Measurements from ENCODE around the gene NYAP1.

DNA sequence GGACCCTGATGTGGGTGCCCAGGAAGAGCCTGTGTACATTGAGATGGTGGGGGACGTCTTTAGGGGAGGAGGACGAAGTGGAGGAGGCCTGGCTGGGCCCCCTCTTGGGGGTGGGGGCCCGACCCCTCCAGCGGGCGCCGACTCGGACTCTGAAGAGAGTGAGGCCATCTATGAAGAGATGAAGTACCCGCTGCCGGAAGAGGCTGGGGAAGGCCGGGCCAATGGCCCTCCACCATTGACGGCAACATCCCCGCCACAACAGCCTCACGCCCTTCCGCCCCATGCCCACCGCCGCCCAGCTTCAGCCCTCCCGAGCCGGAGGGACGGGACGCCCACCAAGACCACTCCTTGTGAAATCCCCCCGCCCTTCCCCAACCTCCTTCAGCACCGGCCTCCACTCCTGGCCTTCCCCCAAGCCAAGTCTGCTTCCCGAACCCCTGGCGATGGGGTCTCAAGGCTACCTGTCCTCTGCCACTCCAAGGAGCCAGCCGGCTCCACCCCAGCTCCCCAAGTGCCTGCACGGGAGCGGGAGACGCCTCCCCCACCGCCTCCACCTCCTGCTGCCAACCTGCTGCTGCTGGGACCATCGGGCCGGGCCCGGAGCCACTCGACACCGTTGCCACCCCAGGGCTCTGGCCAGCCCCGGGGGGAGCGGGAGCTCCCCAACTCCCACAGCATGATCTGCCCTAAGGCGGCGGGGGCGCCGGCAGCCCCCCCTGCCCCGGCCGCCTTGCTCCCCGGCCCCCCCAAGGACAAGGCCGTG is 4.8 kb downstream of the NYAP1 start:
- TF ChIP-seq, protein P1, sequence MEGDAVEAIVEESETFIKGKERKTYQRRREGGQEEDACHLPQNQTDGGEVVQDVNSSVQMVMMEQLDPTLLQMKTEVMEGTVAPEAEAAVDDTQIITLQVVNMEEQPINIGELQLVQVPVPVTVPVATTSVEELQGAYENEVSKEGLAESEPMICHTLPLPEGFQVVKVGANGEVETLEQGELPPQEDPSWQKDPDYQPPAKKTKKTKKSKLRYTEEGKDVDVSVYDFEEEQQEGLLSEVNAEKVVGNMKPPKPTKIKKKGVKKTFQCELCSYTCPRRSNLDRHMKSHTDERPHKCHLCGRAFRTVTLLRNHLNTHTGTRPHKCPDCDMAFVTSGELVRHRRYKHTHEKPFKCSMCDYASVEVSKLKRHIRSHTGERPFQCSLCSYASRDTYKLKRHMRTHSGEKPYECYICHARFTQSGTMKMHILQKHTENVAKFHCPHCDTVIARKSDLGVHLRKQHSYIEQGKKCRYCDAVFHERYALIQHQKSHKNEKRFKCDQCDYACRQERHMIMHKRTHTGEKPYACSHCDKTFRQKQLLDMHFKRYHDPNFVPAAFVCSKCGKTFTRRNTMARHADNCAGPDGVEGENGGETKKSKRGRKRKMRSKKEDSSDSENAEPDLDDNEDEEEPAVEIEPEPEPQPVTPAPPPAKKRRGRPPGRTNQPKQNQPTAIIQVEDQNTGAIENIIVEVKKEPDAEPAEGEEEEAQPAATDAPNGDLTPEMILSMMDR (conservative IDR thresholded peaks at IDR 0.05; ENCODE audit: low read depth, low read length) = no peak
- no peak for TF ChIP-seq EZH2 (IDR thresholded peaks at IDR 0.05; ENCODE audit: borderline replicate concordance, low read depth, low read length, poor library complexity, severe bottlenecking)

All from A673 (cell line).